ENCODE results near the gene LTA4H. TPM values are rescaled to one million over a fixed set of nuclear protein-coding genes. Genes with fewer than 3 reads are reported as not detected.
A peak's percentile ranks its signal among the peaks of the same experiment; 100 is the strongest.

The LTA4H gene
- polyA plus RNA-seq, 1 experiment, result 93.6 TPM

DNA sequence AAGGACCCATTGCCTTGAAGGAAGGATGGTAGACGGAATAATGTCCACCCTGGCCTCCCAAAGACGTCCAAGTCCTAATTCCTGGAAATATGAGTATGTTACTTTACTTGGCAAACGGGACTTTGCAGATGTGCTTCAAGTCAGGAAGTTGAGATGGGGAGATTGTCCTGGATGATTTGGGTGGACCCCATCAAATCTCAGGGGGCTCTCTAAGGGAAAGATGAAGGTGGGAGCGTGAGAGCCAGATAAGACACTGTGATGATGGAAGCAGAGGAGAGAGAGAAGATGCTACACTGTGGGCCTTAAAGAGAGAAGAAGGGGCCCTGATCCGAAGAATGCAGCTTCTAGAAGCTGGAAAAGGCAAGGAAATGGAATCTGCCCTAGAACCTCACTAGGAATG lies 29.6 kb upstream of the LTA4H start:
- no peak for DNase-seq (ENCODE audit: low read depth, low spot score)
- Histone ChIP-seq H3K4me3 (ENCODE audit: low read depth, low read length) (no peak overlapping the region), H3K27ac (ENCODE audit: low read depth, low read length) (no peak overlapping the region), H3K9me3 (ENCODE audit: control insufficient read depth, insufficient read depth, low read length) (no peaks in the 10 kb centered on the region; the same call in 1 of the 2 replicates), H3K27me3 (ENCODE audit: control insufficient read depth, insufficient read depth, low read length) (peaks cover 5% of the 10 kb centered on the region)
- TF ChIP-seq, protein P1, sequence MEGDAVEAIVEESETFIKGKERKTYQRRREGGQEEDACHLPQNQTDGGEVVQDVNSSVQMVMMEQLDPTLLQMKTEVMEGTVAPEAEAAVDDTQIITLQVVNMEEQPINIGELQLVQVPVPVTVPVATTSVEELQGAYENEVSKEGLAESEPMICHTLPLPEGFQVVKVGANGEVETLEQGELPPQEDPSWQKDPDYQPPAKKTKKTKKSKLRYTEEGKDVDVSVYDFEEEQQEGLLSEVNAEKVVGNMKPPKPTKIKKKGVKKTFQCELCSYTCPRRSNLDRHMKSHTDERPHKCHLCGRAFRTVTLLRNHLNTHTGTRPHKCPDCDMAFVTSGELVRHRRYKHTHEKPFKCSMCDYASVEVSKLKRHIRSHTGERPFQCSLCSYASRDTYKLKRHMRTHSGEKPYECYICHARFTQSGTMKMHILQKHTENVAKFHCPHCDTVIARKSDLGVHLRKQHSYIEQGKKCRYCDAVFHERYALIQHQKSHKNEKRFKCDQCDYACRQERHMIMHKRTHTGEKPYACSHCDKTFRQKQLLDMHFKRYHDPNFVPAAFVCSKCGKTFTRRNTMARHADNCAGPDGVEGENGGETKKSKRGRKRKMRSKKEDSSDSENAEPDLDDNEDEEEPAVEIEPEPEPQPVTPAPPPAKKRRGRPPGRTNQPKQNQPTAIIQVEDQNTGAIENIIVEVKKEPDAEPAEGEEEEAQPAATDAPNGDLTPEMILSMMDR (IDR thresholded peaks at IDR 0.05; ENCODE audit: low read depth, low read length), result no peak
- ChIA-PET CTCF (interaction anchor here (1.3 to 1.8 kb wide), 2 partner anchors 151 to 170 kb away, joined by 3 to 20 read pairs; no protein-coding TSS in a partner anchor), POLR2A (no interaction called here)

DNA sequence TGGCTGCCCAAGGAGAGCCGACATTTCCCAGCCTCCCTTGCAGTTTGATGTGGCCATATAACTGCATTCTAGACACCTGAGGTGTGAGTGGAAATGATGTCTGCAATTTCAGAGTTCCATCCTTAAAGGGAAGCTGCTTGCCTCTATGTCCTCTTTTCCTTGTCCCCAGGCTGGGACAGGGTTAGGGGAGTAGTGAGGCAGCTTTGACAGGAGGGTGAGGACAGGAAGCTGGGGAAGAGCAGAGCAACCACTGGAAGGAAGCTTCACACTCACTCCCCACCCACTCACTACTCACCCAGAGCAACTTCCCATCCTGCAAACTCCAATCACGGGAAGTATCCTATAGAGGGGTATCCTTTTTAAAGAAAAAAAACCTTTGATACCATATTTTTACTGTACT lies 28.9 kb upstream of the LTA4H start:
- Histone ChIP-seq H3K27ac (ENCODE audit: low read depth, low read length) (no peak overlapping the region), H3K4me3 (ENCODE audit: low read depth, low read length) (no peak overlapping the region), H3K27me3 (ENCODE audit: control insufficient read depth, insufficient read depth, low read length) (no peaks in the 10 kb centered on the region), H3K9me3 (ENCODE audit: control insufficient read depth, insufficient read depth, low read length) (no peaks in the 10 kb centered on the region; the same call in 1 of the 2 replicates)
- CTCF ChIA-PET, result interaction anchor here (0.7 to 1.8 kb wide), 4 partner anchors 151 to 452 kb away, joined by 3 to 20 read pairs (median 8); no protein-coding TSS in a partner anchor
- TF ChIP-seq, protein P1 (IDR thresholded peaks at IDR 0.05; ENCODE audit: low read depth, low read length), result no peak
- POLR2A ChIA-PET, result no interaction called here
- no peak for DNase-seq (ENCODE audit: low read depth, low spot score)

DNA sequence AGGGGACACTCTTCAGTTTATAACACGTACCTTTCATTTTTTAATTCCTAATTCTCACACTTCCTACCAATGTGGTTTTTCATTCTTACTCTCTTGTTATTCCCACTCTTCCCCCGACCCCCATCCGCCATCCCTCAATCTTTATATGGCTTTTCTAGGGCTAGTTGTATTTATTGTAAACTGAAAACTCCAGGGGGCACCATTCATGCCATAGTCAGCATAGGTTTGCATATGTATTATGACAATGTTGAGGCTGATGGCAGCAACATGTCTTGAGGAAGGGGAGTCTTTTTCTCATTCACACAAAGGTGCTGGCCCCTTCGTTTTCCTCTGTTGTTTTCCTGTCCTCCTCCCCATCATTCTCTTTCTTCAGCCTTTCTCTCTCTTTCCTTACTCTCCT lies 27.7 kb upstream of the LTA4H start:
- ChIA-PET CTCF (interaction anchor here (3.9 to 7.7 kb wide), 2 partner anchors 149 to 453 kb away, joined by 59 to 158 read pairs; no protein-coding TSS in a partner anchor), POLR2A (no interaction called here)
- no peaks in the 10 kb centered on the region; the same call in 1 of the 2 replicates for H3K9me3 ChIP-seq (ENCODE audit: control insufficient read depth, insufficient read depth, low read length)
- no peak for DNase-seq (ENCODE audit: low read depth, low spot score)
- no peaks in the 10 kb centered on the region for H3K27me3 ChIP-seq (ENCODE audit: control insufficient read depth, insufficient read depth, low read length)
- TF ChIP-seq, protein P1 (IDR thresholded peaks at IDR 0.05; ENCODE audit: low read depth, low read length), result peak; percentile 27; the same call in 1 of the 2 replicates
- H3K27ac ChIP-seq (ENCODE audit: low read depth, low read length), result no peak overlapping the region
- no peak overlapping the region for H3K4me3 ChIP-seq (ENCODE audit: low read depth, low read length)

DNA sequence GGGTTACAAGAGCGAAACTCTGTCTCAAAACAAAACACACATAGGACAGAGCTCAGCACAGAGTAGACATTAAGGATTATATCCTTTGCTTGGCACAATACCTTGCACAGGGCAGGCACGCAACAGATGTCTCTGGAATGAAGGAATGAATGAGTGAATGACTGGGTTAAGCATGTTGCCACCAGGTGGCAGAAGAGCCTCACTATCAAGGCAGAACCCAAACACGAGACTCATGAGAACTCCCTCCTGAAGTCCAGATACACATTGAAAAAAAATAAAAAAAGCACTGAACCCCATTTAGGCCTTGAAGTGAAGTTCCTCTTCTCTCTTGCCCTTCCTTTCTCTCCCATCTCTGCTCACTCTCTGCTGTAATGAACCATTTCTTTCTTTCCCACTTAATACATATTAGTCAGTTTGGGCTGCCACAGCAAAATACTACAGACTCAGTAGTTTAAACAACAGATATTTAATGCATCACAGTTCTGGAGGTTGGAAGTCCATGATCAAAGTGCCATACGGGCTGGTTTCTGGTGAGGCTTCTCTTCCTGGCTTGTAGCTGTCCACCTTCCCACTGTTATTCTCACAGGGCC lies 26.6 kb upstream of the LTA4H start:
- ChIA-PET CTCF (interaction anchor here (0.5 to 7.7 kb wide), 14 partner anchors 11 to 486 kb away, joined by 3 to 158 read pairs (median 3); no protein-coding TSS in a partner anchor), POLR2A (no interaction called here)
- peak; percentile 69 for DNase-seq (ENCODE audit: low read depth, low spot score)
- no peaks in the 10 kb centered on the region for H3K27me3 ChIP-seq (ENCODE audit: control insufficient read depth, insufficient read depth, low read length)
- H3K9me3 ChIP-seq (ENCODE audit: control insufficient read depth, insufficient read depth, low read length), result peaks cover 2% of the 10 kb centered on the region
- H3K4me3 ChIP-seq (ENCODE audit: low read depth, low read length), result no peak overlapping the region
- TF ChIP-seq, protein P1 (IDR thresholded peaks at IDR 0.05; ENCODE audit: low read depth, low read length), result peak; percentile 84
- no peak overlapping the region for H3K27ac ChIP-seq (ENCODE audit: low read depth, low read length)

DNA sequence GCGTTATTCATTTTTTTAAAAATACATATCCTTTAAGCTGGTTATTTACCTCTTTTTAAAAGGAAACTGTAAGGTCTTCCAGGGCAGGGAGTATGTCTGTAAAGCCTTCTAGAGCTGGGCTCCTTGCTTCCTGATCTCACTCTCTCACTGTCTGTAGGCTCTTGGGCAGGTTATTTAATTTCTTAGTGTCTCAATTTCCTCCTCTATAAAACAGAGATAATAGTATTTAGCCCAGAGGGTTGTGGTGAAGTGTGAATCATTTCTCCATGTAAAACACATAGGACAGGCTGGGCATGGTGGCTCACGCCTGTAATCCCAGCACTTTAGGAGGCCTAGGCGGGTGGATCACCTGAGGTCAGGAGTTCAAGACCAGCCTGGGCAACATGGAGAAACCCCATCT lies 25.9 kb upstream of the LTA4H start:
- no peak for DNase-seq (ENCODE audit: low read depth, low spot score)
- Histone ChIP-seq H3K9me3 (ENCODE audit: control insufficient read depth, insufficient read depth, low read length) (peaks cover 8% of the 10 kb centered on the region), H3K4me3 (ENCODE audit: low read depth, low read length) (no peak overlapping the region), H3K27ac (ENCODE audit: low read depth, low read length) (no peak overlapping the region), H3K27me3 (ENCODE audit: control insufficient read depth, insufficient read depth, low read length) (no peaks in the 10 kb centered on the region)
- TF ChIP-seq, protein P1 (IDR thresholded peaks at IDR 0.05; ENCODE audit: low read depth, low read length), result no peak
- ChIA-PET POLR2A (no interaction called here), CTCF (interaction anchor here (0.5 to 7.7 kb wide), 16 partner anchors 12 to 485 kb away, joined by 3 to 158 read pairs (median 3); no protein-coding TSS in a partner anchor)

Data from AG04450 (cell line).